IMR-90 (cell line): ENCODE measurements around the gene WDR89. TPM values are rescaled to one million over a fixed set of nuclear protein-coding genes. Genes with fewer than 3 reads are reported as not detected.

ENCODE experiments used
- ATAC-seq: fragments of 200-7000 bp; cut with Tn5 transposase; 2 replicates; pipeline ENCODE4 v1.9.1; 2020; ENCODE audit warnings: low read depth, mild to moderate bottlenecking, moderate library complexity
- BruUV-seq: library from RNA; stranded (reverse); fragments of 400-500 nt; replicated peaks from 2 replicates; lab custom pipeline; 2021; lab: Mats Ljungman, UMichigan
- CTCF ChIA-PET: fragments of 300-600 bp; formaldehyde crosslinking; extraction: SDS; loops from one replicate; lab custom pipeline; 2021; ENCODE audit warnings: antibody characterized with exemption; lab: Yijun Ruan, JAX
- POLR2A ChIA-PET: fragments of 300-600 bp; sonication (Branson Sonifier 250); formaldehyde crosslinking; loops from one replicate; lab custom pipeline; 2022; ENCODE audit warnings: antibody characterized with exemption; ENCODE audit not compliant: unreplicated experiment; lab: Charles Lee
- DNase-seq: peaks from one replicate; pipeline ENCODE4 v3.0.0; 2013
- H2AFZ ChIP-seq: replicated peaks from 2 replicates; pipeline ENCODE3; 2013; ENCODE audit warnings: low read length, mild to moderate bottlenecking; ENCODE audit not compliant: poor library complexity
- H2AK5ac ChIP-seq: 2 replicates; pipeline ENCODE4 v1.6.1; 2013; ENCODE audit warnings: low read depth, low read length, inconsistent platforms
- H2AK9ac ChIP-seq: replicated peaks from 2 replicates; pipeline ENCODE3; 2013; ENCODE audit warnings: mild to moderate bottlenecking, low read depth, low read length, moderate library complexity; ENCODE audit not compliant: poor library complexity
- H2BK120ac ChIP-seq: 2 replicates; pipeline ENCODE4 v1.6.1; 2013; ENCODE audit warnings: low read depth, low read length, inconsistent platforms
- H2BK15ac ChIP-seq: 3 replicates; pipeline ENCODE4 v1.6.1; 2013; ENCODE audit warnings: low read depth, low read length, inconsistent platforms
- H2BK20ac ChIP-seq: 2 replicates; pipeline ENCODE4 v1.6.1; 2013; ENCODE audit warnings: low read depth, mild to moderate bottlenecking, inconsistent platforms, low read length, moderate library complexity
- H2BK5ac ChIP-seq: 2 replicates; pipeline ENCODE4 v1.6.1; 2013; ENCODE audit warnings: mild to moderate bottlenecking, low read depth, low read length, inconsistent platforms; ENCODE audit not compliant: poor library complexity, severe bottlenecking
- H3K14ac ChIP-seq: replicated peaks from 2 replicates; pipeline ENCODE4 v1.6.1; 2013; ENCODE audit warnings: low read depth, low read length, inconsistent platforms
- H3K18ac ChIP-seq: 2 replicates; pipeline ENCODE4 v1.6.1; 2013; ENCODE audit warnings: low read depth, low read length, control low read depth
- H3K23ac ChIP-seq: 2 replicates; pipeline ENCODE4 v1.6.1; 2013; ENCODE audit warnings: low read depth, low read length, inconsistent platforms
- H3K27ac ChIP-seq: 2 replicates; pipeline ENCODE4 v1.5.1; 2013; ENCODE audit warnings: mild to moderate bottlenecking, control low read depth, low read length; ENCODE audit not compliant: insufficient read depth
- H3K27me3 ChIP-seq: 2 replicates; pipeline ENCODE4 v1.6.1; 2013; ENCODE audit warnings: low read length; ENCODE audit not compliant: control insufficient read depth, insufficient read depth
- H3K36me3 ChIP-seq: 2 replicates; pipeline ENCODE4 v1.6.1; 2013; ENCODE audit warnings: low read length, mixed read lengths; ENCODE audit not compliant: control insufficient read depth, insufficient read depth
- H3K4ac ChIP-seq: 2 replicates; pipeline ENCODE4 v1.6.1; 2013; ENCODE audit warnings: low read depth, low read length, inconsistent platforms
- H3K4me1 ChIP-seq: 2 replicates; pipeline ENCODE4 v1.6.1; 2013; ENCODE audit warnings: low read length, mixed read lengths; ENCODE audit not compliant: control insufficient read depth, insufficient read depth
- H3K4me2 ChIP-seq: 2 replicates; pipeline ENCODE4 v1.6.1; 2013; ENCODE audit warnings: low read depth, mild to moderate bottlenecking, control low read depth, low read length, moderate library complexity
- H3K4me3 ChIP-seq: 2 replicates; pipeline ENCODE4 v1.5.1; 2013; ENCODE audit warnings: low read depth, mild to moderate bottlenecking, control low read depth, low read length, moderate library complexity; ENCODE audit not compliant: insufficient read depth
- H3K56ac ChIP-seq: 2 replicates; pipeline ENCODE4 v1.6.1; 2013; ENCODE audit warnings: low read length, inconsistent platforms; ENCODE audit not compliant: insufficient read depth; ENCODE audit errors: extremely low read depth
- H3K79me1 ChIP-seq, 2 experiments: 2 replicates each; pipeline ENCODE4 v1.6.1; 2013; ENCODE audit warnings: low read length in 2 of 2, inconsistent platforms in 1 of 2, low read depth in 1 of 2
- H3K9ac ChIP-seq: 2 replicates; pipeline ENCODE4 v1.6.1; 2013; ENCODE audit warnings: low read depth, low read length, control low read depth
- H3K9me1 ChIP-seq: 2 replicates; pipeline ENCODE4 v1.6.1; 2013; ENCODE audit warnings: low read length, inconsistent platforms; ENCODE audit not compliant: insufficient read depth
- H3K9me3 ChIP-seq: 2 replicates; pipeline ENCODE4 v1.6.1; 2013; ENCODE audit warnings: low read length; ENCODE audit not compliant: control insufficient read depth, insufficient read depth
- H4K20me1 ChIP-seq: 2 replicates; pipeline ENCODE4 v1.6.1; 2013; ENCODE audit warnings: low read length, inconsistent platforms; ENCODE audit not compliant: insufficient read depth
- H4K5ac ChIP-seq: 2 replicates; pipeline ENCODE4 v1.6.1; 2013; ENCODE audit warnings: mild to moderate bottlenecking, low read depth, low read length, control low read depth
- H4K8ac ChIP-seq, 2 experiments: 2 replicates each; pipeline ENCODE4 v1.6.1; 2013; ENCODE audit warnings: low read depth in 2 of 2, low read length in 2 of 2, control low read depth in 1 of 2, inconsistent platforms in 1 of 2
- H4K91ac ChIP-seq: 2 replicates; pipeline ENCODE4 v1.6.1; 2013; ENCODE audit warnings: low read depth, low read length, inconsistent platforms; ENCODE audit not compliant: insufficient read depth
- BHLHE40 ChIP-seq: fragments of 150-350 bp; IDR thresholded peaks from 2 replicates; pipeline ENCODE4 v1.6.1; 2016; ENCODE audit warnings: mild to moderate bottlenecking, low read depth, low read length
- CEBPB ChIP-seq: IDR thresholded peaks from 2 replicates; pipeline ENCODE4 v1.6.1; 2012; ENCODE audit warnings: low read depth, low read length, improper control_type of control experiment
- MAFK ChIP-seq: IDR thresholded peaks from 2 replicates; pipeline ENCODE4 v1.6.1; 2012; ENCODE audit warnings: low read depth, low read length, improper control_type of control experiment
- NFE2L2 ChIP-seq: fragments of 150-350 bp; IDR thresholded peaks from 2 replicates; pipeline ENCODE4 v1.6.1; 2016; ENCODE audit warnings: low read depth, mild to moderate bottlenecking, low read length
- POLR2A ChIP-seq: IDR thresholded peaks from 2 replicates; pipeline ENCODE4 v1.6.1; 2012; ENCODE audit warnings: mild to moderate bottlenecking, low read depth, low read length
- RFX5 ChIP-seq: IDR thresholded peaks from 2 replicates; pipeline ENCODE4 v1.8.0; 2012; ENCODE audit warnings: low read depth, mild to moderate bottlenecking, low read length, moderate library complexity
- WGBS, 2 experiments: methylation state at CpG; one replicate each; pipeline versions ENCODE4 v1.1.5 to v1.1.7; 2013; ENCODE audit warnings: missing lambda C conversion rate in 2 of 2; ENCODE audit not compliant: insufficient read length in 1 of 2; ENCODE audit errors: extremely low coverage in 2 of 2; 5-methylcytosine and 5-hydroxymethylcytosine counted together
- dilution Hi-C: fragments of 300-500 bp; cut with HindIII; formaldehyde crosslinking; loops from one replicate; pipeline ENCODE4 v1.14.3; 2018; ENCODE audit warnings: low sequenced_read_pairs; ENCODE audit not compliant: unreplicated experiment
- in situ Hi-C: fragments of 300-500 bp; cut with MboI; formaldehyde crosslinking; loops from 3 replicates; pipeline ENCODE4 v1.14.3; 2019; ENCODE audit warnings: low sequenced_read_pairs, inconsistent platforms, mixed read lengths
- intact Hi-C: fragments of 100-400 bp; cut with micrococcal nuclease; formaldehyde crosslinking; loops from 2 replicates; pipeline ENCODE4 v1.10.0; 2022
- polyA plus RNA-seq, 3 experiments: library from polyadenylated mRNA; depleted of rRNA; stranded (reverse); fragments of >200 nt; gene quantifications; 2 replicates each; pipeline ENCODE4 v1.2.3, GENCODE V29; 2012; ENCODE audit warnings: low replicate concordance in 1 of 3
- total RNA-seq: library from RNA; depleted of rRNA; stranded (reverse); fragments of >200 nt; gene quantifications from 2 replicates; pipeline ENCODE4 v1.2.3, GENCODE V29; 2012
- TF ChIP-seq, protein P1 (sequence below): conservative IDR thresholded peaks from 2 replicates; pipeline ENCODE4 v1.5.1; 2012; ENCODE audit warnings: mild to moderate bottlenecking, low read depth, low read length, improper control_type of control experiment
- TF ChIP-seq, protein P2 (sequence below): fragments of 150-350 bp; IDR thresholded peaks from 2 replicates; pipeline ENCODE4 v1.6.1; 2016; ENCODE audit warnings: low read depth, mild to moderate bottlenecking, low read length, moderate library complexity, borderline replicate concordance

Gene WDR89
- total and polyA plus RNA-seq, 2 of the 4 experiments (the other 2 are of a cell fraction): 4.3 to 10.2 TPM

DNA sequence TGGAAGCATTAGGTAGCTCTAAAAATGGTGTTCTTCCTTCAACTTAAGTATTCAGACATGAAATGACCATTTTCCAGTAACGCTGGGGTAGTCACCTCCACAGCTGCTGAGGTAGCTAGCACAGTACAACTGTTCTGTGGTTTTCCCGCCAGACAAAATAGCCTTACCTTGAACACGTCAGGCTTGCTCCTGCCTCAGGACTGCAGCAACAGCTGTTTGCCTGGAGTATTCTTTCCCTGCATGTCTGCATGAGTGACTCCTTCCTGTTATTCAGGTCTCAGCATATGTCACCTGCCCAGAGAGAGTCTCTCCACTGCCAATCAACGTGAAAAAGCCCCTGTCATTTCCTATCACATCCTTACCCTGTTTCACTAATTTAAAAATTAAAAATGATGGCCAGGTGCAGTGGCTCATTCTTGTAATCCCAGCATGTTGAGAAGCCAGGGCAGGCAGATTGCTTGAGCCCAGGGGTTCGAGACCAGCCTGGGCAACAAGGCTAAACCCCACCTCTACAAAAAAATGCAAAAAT, 37.9 kb downstream of the WDR89 start:
- no peak for TF ChIP-seq MAFK
- TF ChIP-seq NFE2L2: no peak
- no peak for TF ChIP-seq RFX5
- TF ChIP-seq, protein P1, sequence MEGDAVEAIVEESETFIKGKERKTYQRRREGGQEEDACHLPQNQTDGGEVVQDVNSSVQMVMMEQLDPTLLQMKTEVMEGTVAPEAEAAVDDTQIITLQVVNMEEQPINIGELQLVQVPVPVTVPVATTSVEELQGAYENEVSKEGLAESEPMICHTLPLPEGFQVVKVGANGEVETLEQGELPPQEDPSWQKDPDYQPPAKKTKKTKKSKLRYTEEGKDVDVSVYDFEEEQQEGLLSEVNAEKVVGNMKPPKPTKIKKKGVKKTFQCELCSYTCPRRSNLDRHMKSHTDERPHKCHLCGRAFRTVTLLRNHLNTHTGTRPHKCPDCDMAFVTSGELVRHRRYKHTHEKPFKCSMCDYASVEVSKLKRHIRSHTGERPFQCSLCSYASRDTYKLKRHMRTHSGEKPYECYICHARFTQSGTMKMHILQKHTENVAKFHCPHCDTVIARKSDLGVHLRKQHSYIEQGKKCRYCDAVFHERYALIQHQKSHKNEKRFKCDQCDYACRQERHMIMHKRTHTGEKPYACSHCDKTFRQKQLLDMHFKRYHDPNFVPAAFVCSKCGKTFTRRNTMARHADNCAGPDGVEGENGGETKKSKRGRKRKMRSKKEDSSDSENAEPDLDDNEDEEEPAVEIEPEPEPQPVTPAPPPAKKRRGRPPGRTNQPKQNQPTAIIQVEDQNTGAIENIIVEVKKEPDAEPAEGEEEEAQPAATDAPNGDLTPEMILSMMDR: no peak
- no peak for TF ChIP-seq BHLHE40
- TF ChIP-seq, protein P2, sequence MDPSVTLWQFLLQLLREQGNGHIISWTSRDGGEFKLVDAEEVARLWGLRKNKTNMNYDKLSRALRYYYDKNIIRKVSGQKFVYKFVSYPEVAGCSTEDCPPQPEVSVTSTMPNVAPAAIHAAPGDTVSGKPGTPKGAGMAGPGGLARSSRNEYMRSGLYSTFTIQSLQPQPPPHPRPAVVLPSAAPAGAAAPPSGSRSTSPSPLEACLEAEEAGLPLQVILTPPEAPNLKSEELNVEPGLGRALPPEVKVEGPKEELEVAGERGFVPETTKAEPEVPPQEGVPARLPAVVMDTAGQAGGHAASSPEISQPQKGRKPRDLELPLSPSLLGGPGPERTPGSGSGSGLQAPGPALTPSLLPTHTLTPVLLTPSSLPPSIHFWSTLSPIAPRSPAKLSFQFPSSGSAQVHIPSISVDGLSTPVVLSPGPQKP: no peak
- no peak for TF ChIP-seq POLR2A
- no peak for TF ChIP-seq CEBPB
- POLR2A ChIA-PET: no interaction called here
- no peak overlapping the region for H3K9ac ChIP-seq
- H3K4me1 ChIP-seq: no peaks in the 10 kb centered on the region
- H3K14ac ChIP-seq: no peak overlapping the region
- H2AFZ ChIP-seq: no peak overlapping the region
- H3K4me3 ChIP-seq: no peak overlapping the region
- H4K5ac ChIP-seq: no peak overlapping the region
- no peaks in the 10 kb centered on the region for H4K20me1 ChIP-seq
- intact Hi-C loops: no loop called here
- H3K27me3 ChIP-seq: no peaks in the 10 kb centered on the region
- no peak overlapping the region for H3K4me2 ChIP-seq
- H3K56ac ChIP-seq: no peak overlapping the region
- dilution Hi-C loops: no loop called here
- peaks cover 0 to 8% of the 10 kb centered on the region in 2 experiments; a peak in 3 of 4 replicates for H3K79me1 ChIP-seq
- no peaks in the 10 kb centered on the region for H3K9me3 ChIP-seq
- CTCF ChIA-PET: interaction anchor here (0.5 kb wide), 1 partner anchor 9 kb away, joined by 3 read pairs; no protein-coding TSS in a partner anchor
- no peak overlapping the region for H2BK15ac ChIP-seq
- H4K91ac ChIP-seq: no peak overlapping the region
- no peak overlapping the region for H2BK120ac ChIP-seq
- no CpG with 5 or more reads among the region's 5 CpGs for WGBS, 2 experiments
- H3K27ac ChIP-seq: no peak overlapping the region
- no peak overlapping the region for H3K23ac ChIP-seq
- H2BK5ac ChIP-seq: no peak overlapping the region
- no peak overlapping the region for H2BK20ac ChIP-seq
- peaks cover 1% of the 10 kb centered on the region; the same call in 1 of the 2 replicates for H3K36me3 ChIP-seq
- DNase-seq (no peak), ATAC-seq (no peak)
- no TSS peak for BruUV-seq
- H3K9me1 ChIP-seq: 0 out of 2 replicates have a peak, but pooled peaks cover 1% of the 10 kb centered on the region
- in situ Hi-C loops: no loop called here
- H2AK9ac ChIP-seq: no peak overlapping the region
- H4K8ac ChIP-seq: no peak overlapping the region
- no peak overlapping the region for H2AK5ac ChIP-seq
- H3K18ac ChIP-seq: no peak overlapping the region
- H3K4ac ChIP-seq: no peak overlapping the region
